ENCODE measurements around the gene RTN3. TPM values are rescaled to one million over a fixed set of nuclear protein-coding genes. Genes with fewer than 3 reads are reported as not detected.

The RTN3 gene
- total RNA-seq, 1 donor from 2014 or later, result 140 TPM

DNA sequence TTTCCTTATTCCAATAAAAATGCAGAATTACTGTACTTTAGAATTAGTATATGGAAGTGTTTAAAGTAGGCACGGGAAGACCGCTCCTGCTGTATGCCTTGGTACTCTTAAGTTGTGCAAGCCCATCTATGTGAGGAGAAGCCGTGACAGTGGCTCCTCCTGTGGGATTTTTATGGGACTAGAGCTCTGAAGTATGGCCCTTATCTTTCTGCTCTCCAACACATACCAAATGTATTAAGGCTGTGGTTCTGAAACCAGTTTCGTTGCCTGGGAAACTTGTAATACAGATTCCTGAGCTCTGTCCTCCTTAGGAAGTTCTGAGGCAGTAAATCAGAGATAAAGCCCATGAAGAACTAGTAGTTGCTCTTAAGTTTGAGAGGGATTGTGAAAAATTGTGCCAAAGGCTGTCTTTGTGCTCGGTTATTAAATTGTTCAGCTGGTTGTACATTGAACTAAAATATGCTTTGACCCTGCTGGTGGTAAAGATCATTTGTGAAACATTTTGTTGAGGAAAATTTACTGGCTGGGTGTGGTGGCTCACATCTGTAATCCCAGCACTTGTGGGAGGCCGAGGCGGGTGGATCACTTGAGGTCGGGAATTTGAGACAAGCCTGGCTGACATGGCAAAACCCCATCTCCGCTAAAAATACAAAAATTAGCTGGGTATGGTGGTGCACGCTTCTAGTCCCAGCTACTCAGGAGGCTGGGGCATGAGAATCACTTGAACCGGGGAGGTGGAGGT, 29.3 kb downstream of the RTN3 start:
- Histone ChIP-seq H3K27ac (no peak overlapping the region), H3K4me1 (no peaks in the 10 kb centered on the region), H3K4me3 (no peak overlapping the region), H3K36me3 (peaks cover 5% of the 10 kb centered on the region), H3K9me3 (no peaks in the 10 kb centered on the region), H3K27me3 (ENCODE audit: low read depth) (no peaks in the 10 kb centered on the region)
- ATAC-seq (peak; percentile 84 to 93), DNase-seq (no peak)
- TF ChIP-seq, protein P1, sequence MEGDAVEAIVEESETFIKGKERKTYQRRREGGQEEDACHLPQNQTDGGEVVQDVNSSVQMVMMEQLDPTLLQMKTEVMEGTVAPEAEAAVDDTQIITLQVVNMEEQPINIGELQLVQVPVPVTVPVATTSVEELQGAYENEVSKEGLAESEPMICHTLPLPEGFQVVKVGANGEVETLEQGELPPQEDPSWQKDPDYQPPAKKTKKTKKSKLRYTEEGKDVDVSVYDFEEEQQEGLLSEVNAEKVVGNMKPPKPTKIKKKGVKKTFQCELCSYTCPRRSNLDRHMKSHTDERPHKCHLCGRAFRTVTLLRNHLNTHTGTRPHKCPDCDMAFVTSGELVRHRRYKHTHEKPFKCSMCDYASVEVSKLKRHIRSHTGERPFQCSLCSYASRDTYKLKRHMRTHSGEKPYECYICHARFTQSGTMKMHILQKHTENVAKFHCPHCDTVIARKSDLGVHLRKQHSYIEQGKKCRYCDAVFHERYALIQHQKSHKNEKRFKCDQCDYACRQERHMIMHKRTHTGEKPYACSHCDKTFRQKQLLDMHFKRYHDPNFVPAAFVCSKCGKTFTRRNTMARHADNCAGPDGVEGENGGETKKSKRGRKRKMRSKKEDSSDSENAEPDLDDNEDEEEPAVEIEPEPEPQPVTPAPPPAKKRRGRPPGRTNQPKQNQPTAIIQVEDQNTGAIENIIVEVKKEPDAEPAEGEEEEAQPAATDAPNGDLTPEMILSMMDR (IDR thresholded peaks at IDR 0.05), result no peak
- intact Hi-C loops (cut with DNase I), result no loop called here

DNA sequence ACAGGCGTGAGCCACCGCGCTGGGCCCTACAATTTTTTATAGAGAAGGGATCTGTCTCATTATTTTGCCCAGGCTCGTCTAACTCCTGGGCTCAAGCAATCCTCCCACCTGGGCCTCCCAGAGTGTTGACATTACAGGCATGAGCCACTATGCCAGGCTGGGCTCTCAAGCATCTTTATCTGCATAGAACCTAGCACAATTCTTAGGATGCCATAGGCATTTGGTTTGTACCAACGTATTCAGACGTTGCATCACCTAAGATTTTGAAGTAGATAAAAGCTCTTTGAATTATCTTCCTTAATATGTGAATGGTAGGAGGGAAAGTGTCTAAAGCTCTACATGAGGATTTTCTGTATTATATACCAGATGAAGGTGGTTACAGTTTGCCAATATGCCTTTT, 30.5 kb downstream of the RTN3 start:
- Histone ChIP-seq H3K4me3 (no peak overlapping the region), H3K9me3 (no peaks in the 10 kb centered on the region), H3K27me3 (ENCODE audit: low read depth) (no peaks in the 10 kb centered on the region), H3K4me1 (no peaks in the 10 kb centered on the region), H3K27ac (no peak overlapping the region), H3K36me3 (peaks cover 5% of the 10 kb centered on the region)
- no peak for DNase-seq
- no peak for ATAC-seq
- intact Hi-C loops (cut with DNase I), result no loop called here
- TF ChIP-seq, protein P1 (IDR thresholded peaks at IDR 0.05), result no peak

DNA sequence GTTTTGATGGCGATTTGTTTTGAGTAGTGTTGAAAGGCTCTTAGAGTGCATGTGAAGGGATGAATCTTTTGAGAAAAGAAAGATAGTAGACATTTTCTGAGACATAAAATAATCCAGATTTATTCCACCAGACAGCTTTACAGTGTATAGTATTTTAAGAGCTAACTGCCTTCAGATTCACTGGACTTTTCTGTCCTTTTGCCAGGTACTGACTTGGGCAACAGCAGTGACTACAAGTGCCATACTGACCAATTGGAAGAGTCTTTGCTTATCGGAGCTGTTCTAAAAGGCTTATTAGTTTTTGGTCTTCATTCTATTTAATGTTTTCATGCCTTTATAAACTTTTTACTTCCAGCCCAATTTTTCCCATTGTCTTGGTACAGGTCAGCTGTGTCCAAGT, 32.5 kb downstream of the RTN3 start:
- TF ChIP-seq, protein P1 (IDR thresholded peaks at IDR 0.05), result no peak
- no peak overlapping the region for H3K27ac ChIP-seq
- no peak overlapping the region for H3K4me3 ChIP-seq
- H3K4me1 ChIP-seq, result no peaks in the 10 kb centered on the region
- no peaks in the 10 kb centered on the region for H3K9me3 ChIP-seq
- peaks cover 6% of the 10 kb centered on the region for H3K36me3 ChIP-seq
- no peaks in the 10 kb centered on the region for H3K27me3 ChIP-seq (ENCODE audit: low read depth)
- intact Hi-C loops (cut with DNase I), result no loop called here
- DNase-seq, result no peak
- ATAC-seq, result no peak

DNA sequence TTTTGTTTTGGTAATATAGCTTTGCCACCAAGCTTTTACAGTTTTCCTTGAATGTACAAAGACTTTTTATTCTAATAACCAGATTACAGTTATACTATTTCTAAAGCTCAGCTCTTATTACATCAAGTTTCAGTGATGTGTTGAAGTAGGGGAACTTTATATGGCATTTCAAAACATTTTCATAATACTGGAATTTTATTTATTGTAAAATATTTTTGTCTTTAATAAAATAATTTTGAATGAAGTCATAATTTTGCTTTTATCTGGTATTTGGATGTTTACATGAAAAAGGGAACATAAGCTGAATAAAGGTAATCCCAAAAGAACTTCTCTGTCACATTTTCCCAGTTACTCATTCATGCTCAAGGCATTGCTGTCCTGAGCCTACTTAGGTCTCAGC, 34.7 kb downstream of the RTN3 start:
- Histone ChIP-seq H3K27me3 (ENCODE audit: low read depth) (no peaks in the 10 kb centered on the region), H3K4me1 (no peaks in the 10 kb centered on the region), H3K27ac (no peak overlapping the region), H3K9me3 (no peaks in the 10 kb centered on the region), H3K36me3 (peaks cover 16% of the 10 kb centered on the region), H3K4me3 (no peak overlapping the region)
- ATAC-seq, result no peak
- DNase-seq, result no peak
- TF ChIP-seq, protein P1 (IDR thresholded peaks at IDR 0.05), result no peak
- intact Hi-C loops (cut with DNase I), result no loop called here

DNA sequence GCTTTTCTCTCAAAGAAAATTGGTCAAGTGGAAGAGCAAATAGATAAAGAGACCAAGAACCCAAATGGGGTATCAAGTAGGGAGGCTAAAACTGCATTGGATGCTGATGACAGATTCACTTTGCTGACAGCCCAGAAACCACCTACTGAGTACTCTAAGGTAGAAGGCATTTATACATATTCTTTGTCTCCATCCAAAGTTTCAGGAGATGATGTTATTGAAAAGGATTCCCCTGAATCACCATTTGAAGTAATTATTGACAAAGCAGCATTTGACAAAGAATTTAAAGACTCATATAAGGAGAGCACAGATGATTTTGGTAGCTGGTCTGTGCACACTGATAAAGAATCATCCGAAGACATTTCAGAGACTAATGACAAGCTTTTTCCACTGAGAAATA, 37.7 kb downstream of the RTN3 start:
- DNase-seq, result no peak
- intact Hi-C loops (cut with DNase I), result no loop called here
- peaks cover 16% of the 10 kb centered on the region for H3K36me3 ChIP-seq
- ATAC-seq, result no peak
- H3K4me3 ChIP-seq, result no peak overlapping the region
- TF ChIP-seq, protein P1 (IDR thresholded peaks at IDR 0.05), result no peak
- H3K4me1 ChIP-seq, result no peaks in the 10 kb centered on the region
- H3K27me3 ChIP-seq (ENCODE audit: low read depth), result no peaks in the 10 kb centered on the region
- H3K9me3 ChIP-seq, result no peaks in the 10 kb centered on the region
- no peak overlapping the region for H3K27ac ChIP-seq

All from lower lobe of right lung (tissue), 2 donors.